Omental fat pad (tissue), 4 donors: ENCODE data around the gene PAOX. TPM values are rescaled to one million over a fixed set of nuclear protein-coding genes. Genes with fewer than 3 reads are reported as not detected.

ENCODE experiments used
- ATAC-seq: fragments of 150-250 bp; one replicate; pipeline ENCODE4 v1.9.1; 2016; ENCODE audit warnings: mild to moderate bottlenecking, moderate library complexity; ENCODE audit not compliant: low FRiP score
- DNase-seq: peaks from one replicate; pipeline ENCODE4 v3.0.0-alpha.2; 2019; ENCODE audit warnings: low spot score
- small RNA-seq: library from RNA; depleted of rRNA; stranded (forward); fragments of <200 nt; gene quantifications from one replicate; pipeline ENCODE3, GENCODE V24; 2016
- total RNA-seq, 4 donors: library from RNA; depleted of rRNA; stranded (reverse); fragments of >200 nt; gene quantifications; one replicate each; pipeline ENCODE4 v1.1.0, GENCODE V29; 2016
- TF ChIP-seq, protein P1 (sequence below), 3 donors: fragments of 450-650 bp; IDR thresholded peaks; one replicate each; pipeline ENCODE4 v1.5.1; 2016 to 2017; ENCODE audit warnings: antibody characterized with exemption in 3 of 3, mild to moderate bottlenecking in 3 of 3, moderate library complexity in 2 of 3

Gene PAOX
- total RNA-seq, 4 donors from 2014 or later, result 3.8 to 7.7 (median 6.1) TPM

DNA sequence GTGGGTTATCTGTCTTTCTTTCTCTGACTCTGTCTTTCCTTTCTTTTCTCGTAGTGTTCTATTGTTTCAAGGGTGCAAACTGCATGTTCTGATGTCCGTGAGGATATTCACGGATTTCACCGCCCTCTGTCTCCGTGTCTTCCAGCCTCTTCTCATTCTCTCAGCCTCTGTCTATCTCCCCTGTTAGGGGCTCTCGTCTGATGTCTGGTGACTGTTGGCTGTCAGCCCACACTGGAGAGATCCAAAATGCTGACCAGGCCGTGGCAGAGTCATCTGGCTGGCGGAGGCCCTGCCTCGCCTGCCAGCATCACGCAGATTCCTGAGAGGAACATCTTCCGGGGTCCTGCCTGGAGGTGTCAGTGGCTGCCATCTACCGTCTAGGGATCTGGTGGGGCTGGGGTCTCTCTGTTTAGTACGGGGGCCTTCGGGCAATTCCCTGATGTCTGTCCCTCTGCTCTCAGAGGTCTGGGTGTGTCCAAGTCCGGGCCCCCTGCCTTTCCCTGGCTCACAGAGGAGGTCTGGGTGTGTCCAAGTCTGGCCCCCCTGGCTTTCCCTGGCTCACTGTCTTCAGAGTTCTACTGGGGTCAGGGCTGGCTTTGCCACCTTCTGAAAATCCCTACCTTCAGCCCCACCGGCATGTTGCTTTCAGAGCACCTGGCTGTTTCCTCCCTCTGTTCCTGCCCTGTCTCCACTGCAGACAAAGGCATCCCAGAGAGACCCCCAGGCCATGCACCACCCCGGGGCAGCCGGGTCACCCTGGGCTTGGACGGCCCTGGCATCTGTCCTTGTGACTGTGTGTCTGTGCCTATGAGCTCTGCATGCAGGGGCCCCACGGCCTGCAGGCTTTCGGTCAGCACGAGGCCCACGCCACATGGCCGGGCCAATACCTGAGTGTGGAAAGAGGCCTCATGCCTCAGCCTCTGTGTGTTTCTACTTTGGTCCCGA lies 60.7 kb downstream of the PAOX start:
- ATAC-seq (no peak), DNase-seq (no peak)
- TF ChIP-seq, protein P1, sequence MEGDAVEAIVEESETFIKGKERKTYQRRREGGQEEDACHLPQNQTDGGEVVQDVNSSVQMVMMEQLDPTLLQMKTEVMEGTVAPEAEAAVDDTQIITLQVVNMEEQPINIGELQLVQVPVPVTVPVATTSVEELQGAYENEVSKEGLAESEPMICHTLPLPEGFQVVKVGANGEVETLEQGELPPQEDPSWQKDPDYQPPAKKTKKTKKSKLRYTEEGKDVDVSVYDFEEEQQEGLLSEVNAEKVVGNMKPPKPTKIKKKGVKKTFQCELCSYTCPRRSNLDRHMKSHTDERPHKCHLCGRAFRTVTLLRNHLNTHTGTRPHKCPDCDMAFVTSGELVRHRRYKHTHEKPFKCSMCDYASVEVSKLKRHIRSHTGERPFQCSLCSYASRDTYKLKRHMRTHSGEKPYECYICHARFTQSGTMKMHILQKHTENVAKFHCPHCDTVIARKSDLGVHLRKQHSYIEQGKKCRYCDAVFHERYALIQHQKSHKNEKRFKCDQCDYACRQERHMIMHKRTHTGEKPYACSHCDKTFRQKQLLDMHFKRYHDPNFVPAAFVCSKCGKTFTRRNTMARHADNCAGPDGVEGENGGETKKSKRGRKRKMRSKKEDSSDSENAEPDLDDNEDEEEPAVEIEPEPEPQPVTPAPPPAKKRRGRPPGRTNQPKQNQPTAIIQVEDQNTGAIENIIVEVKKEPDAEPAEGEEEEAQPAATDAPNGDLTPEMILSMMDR (IDR thresholded peaks at IDR 0.05), result no peak

DNA sequence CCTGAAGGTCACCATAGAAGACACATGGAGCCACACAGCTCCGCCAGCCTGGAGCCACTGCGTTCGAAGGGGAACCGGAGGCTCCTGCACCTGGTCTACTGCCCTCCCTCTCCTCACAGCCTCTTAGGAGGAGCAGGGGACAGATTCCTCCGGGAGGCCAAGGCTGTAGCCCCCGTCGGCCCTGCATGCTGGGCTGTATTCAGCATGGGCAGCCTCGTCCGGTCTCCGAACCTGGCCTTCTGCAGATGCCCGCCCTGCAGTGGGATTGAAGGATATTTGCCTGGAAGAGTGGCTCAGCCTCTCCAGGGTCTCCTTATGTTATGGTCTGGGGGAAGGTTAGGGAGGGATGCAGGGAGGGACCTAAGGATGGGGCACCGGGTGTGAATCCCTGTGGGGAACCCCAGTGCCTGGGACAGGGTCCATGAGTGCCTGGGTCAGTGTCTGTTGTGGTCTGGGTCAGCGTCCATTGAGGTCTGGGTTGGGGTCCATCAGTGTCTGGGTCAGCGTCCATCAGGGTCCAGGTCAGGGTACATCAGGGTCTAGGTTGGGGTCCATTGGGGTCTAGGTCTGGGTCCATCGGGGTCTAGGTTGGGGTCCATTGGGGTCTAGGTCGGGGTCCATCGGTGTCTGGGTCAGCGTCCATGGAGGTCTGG lies 61.7 kb downstream of the PAOX start:
- DNase-seq (no peak), ATAC-seq (no peak)
- TF ChIP-seq, protein P1 (IDR thresholded peaks at IDR 0.05), result no peak

Small RNA genes within 50 kb of the gene (small RNA-seq; reads per million reads assigned to genes)
- not detected for gene AL360181.4
- not detected for gene BANF1P2
- gene MIR3944, result not detected

Other genes starting within 250 kb of the PAOX start
- 1 to 10 TPM in 3 of 4 donors, under 1 TPM in 1; 0.16 to 7.7 (median 1.7) TPM for gene KNDC1, start 219.0 kb upstream of the PAOX start, total RNA-seq
- gene UTF1, start 149.0 kb upstream of the PAOX start, total RNA-seq, result not detected
- 1 to 10 TPM in 2 of 4 donors, under 1 TPM in 2; 0.32 to 6.0 (median 2.4) TPM for gene VENTX, start 141.4 kb upstream of the PAOX start, total RNA-seq
- 10 to 100 TPM in 2 of 4 donors, 1 to 10 TPM in 2; 3.9 to 53.9 (median 8.4) TPM for gene ADAM8, start 102.4 kb upstream of the PAOX start, total RNA-seq
- gene TUBGCP2, start 70.4 kb upstream of the PAOX start, total RNA-seq, result 10 to 100 TPM; 29.0 to 44.5 (median 36.3) TPM
- 10 to 100 TPM; 19.3 to 40.2 (median 23.3) TPM for gene ZNF511, start 70.3 kb upstream of the PAOX start, total RNA-seq
- gene CALY, start 42.4 kb upstream of the PAOX start, total RNA-seq, result not detected
- 1 to 10 TPM in 1 of 4 donors, not detected in 3; 3.3 TPM for gene PRAP1, start 31.9 kb upstream of the PAOX start, total RNA-seq
- gene FUOM, start 21.2 kb upstream of the PAOX start, total RNA-seq, result 10 to 100 TPM; 20.6 to 34.3 (median 24.1) TPM
- 100 to 1,000 TPM in 3 of 4 donors, 10 to 100 TPM in 1; 96.0 to 197 (median 138) TPM for gene ECHS1, start 5.9 kb upstream of the PAOX start, total RNA-seq
- 10 to 100 TPM; 14.6 to 30.9 (median 21.3) TPM for gene MTG1, start 14.9 kb downstream of the PAOX start, total RNA-seq
- not detected for gene SPRN, start 45.4 kb downstream of the PAOX start, total RNA-seq
- 1 to 10 TPM; 1.3 to 5.2 (median 2.0) TPM for gene SCART1, start 74.7 kb downstream of the PAOX start, total RNA-seq
- 1 to 10 TPM in 2 of 4 donors, under 1 TPM in 2; 0.31 to 2.3 (median 1.3) TPM for gene CYP2E1, start 148.1 kb downstream of the PAOX start, total RNA-seq
- 10 to 100 TPM in 1 of 4 donors, under 1 TPM in 1, not detected in 2; 0.60 to 10.2 TPM for gene SYCE1, start 186.3 kb downstream of the PAOX start, total RNA-seq
- gene FRG2B, start 247.5 kb downstream of the PAOX start, total RNA-seq, result not detected